ENCODE measurements around the gene CNTNAP2.

Gene CNTNAP2

GRCh38 chr7:146636033-146636356 lies 519.4 kb downstream of the CNTNAP2 start:
- Histone ChIP-seq H3K9ac (ENCODE audit: low read length) (no peak overlapping the region), H3K4me3 (ENCODE audit: insufficient read depth, low read length, poor library complexity, severe bottlenecking) (no peak overlapping the region), H3K9me3 (ENCODE audit: insufficient read depth, low read length) (no peaks in the 10 kb centered on the region), H2AFZ (ENCODE audit: low read depth, low read length, severe bottlenecking) (no peak overlapping the region), H3K27ac (ENCODE audit: low read depth, low read length) (no peak overlapping the region), H3K4me2 (ENCODE audit: low read depth, low read length, poor library complexity, severe bottlenecking) (no peak overlapping the region), H3K36me3 (ENCODE audit: low read length) (no peaks in the 10 kb centered on the region), H3K79me2 (ENCODE audit: insufficient read depth, low read length) (no peaks in the 10 kb centered on the region), H3K27me3 (ENCODE audit: low read length) (no peaks in the 10 kb centered on the region), H4K20me1 (ENCODE audit: low read depth, low read length) (no peaks in the 10 kb centered on the region), H3K9me2 (replicated peaks; ENCODE audit: insufficient read depth, low read length) (no peaks in the 10 kb centered on the region), H3F3A (ENCODE audit: insufficient read depth) (no peaks in the 10 kb centered on the region)
- TF ChIP-seq CTCF (IDR thresholded peaks at IDR 0.05; ENCODE audit: insufficient read depth, low read length, poor library complexity, severe bottlenecking): no peak
- no peak for TF ChIP-seq EZH2phosphoT487 (conservative IDR thresholded peaks at IDR 0.05; ENCODE audit: low read length)

GRCh38 chr7:146636581-146636980 lies 520.0 kb downstream of the CNTNAP2 start:
- H3K27me3 ChIP-seq (ENCODE audit: low read length): no peaks in the 10 kb centered on the region
- H3F3A ChIP-seq (ENCODE audit: insufficient read depth): no peaks in the 10 kb centered on the region
- no peak overlapping the region for H3K27ac ChIP-seq (ENCODE audit: low read depth, low read length)
- H3K9me3 ChIP-seq (ENCODE audit: insufficient read depth, low read length): no peaks in the 10 kb centered on the region
- no peak overlapping the region for H3K4me3 ChIP-seq (ENCODE audit: insufficient read depth, low read length, poor library complexity, severe bottlenecking)
- no peak overlapping the region for H3K9ac ChIP-seq (ENCODE audit: low read length)
- no peaks in the 10 kb centered on the region for H3K9me2 ChIP-seq (replicated peaks; ENCODE audit: insufficient read depth, low read length)
- no peak overlapping the region for H2AFZ ChIP-seq (ENCODE audit: low read depth, low read length, severe bottlenecking)
- no peaks in the 10 kb centered on the region for H3K36me3 ChIP-seq (ENCODE audit: low read length)
- no peak overlapping the region for H3K4me2 ChIP-seq (ENCODE audit: low read depth, low read length, poor library complexity, severe bottlenecking)
- no peaks in the 10 kb centered on the region for H3K79me2 ChIP-seq (ENCODE audit: insufficient read depth, low read length)
- no peaks in the 10 kb centered on the region for H4K20me1 ChIP-seq (ENCODE audit: low read depth, low read length)
- TF ChIP-seq EZH2phosphoT487 (conservative IDR thresholded peaks at IDR 0.05; ENCODE audit: low read length): no peak
- TF ChIP-seq CTCF (IDR thresholded peaks at IDR 0.05; ENCODE audit: insufficient read depth, low read length, poor library complexity, severe bottlenecking): no peak

GRCh38 chr7:146639291-146639690 lies 522.7 kb downstream of the CNTNAP2 start:
- Histone ChIP-seq H3K4me3 (ENCODE audit: insufficient read depth, low read length, poor library complexity, severe bottlenecking) (no peak overlapping the region), H2AFZ (ENCODE audit: low read depth, low read length, severe bottlenecking) (no peak overlapping the region), H3K79me2 (ENCODE audit: insufficient read depth, low read length) (no peaks in the 10 kb centered on the region), H4K20me1 (ENCODE audit: low read depth, low read length) (no peaks in the 10 kb centered on the region), H3K9me2 (replicated peaks; ENCODE audit: insufficient read depth, low read length) (no peaks in the 10 kb centered on the region), H3K9ac (ENCODE audit: low read length) (no peak overlapping the region), H3K9me3 (ENCODE audit: insufficient read depth, low read length) (no peaks in the 10 kb centered on the region), H3K27me3 (ENCODE audit: low read length) (no peaks in the 10 kb centered on the region), H3K27ac (ENCODE audit: low read depth, low read length) (no peak overlapping the region), H3K4me2 (ENCODE audit: low read depth, low read length, poor library complexity, severe bottlenecking) (no peak overlapping the region), H3K36me3 (ENCODE audit: low read length) (no peaks in the 10 kb centered on the region), H3F3A (ENCODE audit: insufficient read depth) (no peaks in the 10 kb centered on the region)
- no peak for TF ChIP-seq EZH2phosphoT487 (conservative IDR thresholded peaks at IDR 0.05; ENCODE audit: low read length)
- no peak for TF ChIP-seq CTCF (IDR thresholded peaks at IDR 0.05; ENCODE audit: insufficient read depth, low read length, poor library complexity, severe bottlenecking)

- H3K27me3 ChIP-seq (ENCODE audit: low read length): no peaks in the 10 kb centered on the region
- no peaks in the 10 kb centered on the region for H3K79me2 ChIP-seq (ENCODE audit: insufficient read depth, low read length)
- no peaks in the 10 kb centered on the region for H3K9me3 ChIP-seq (ENCODE audit: insufficient read depth, low read length)
- H3K27ac ChIP-seq (ENCODE audit: low read depth, low read length): no peak overlapping the region
- no peaks in the 10 kb centered on the region for H4K20me1 ChIP-seq (ENCODE audit: low read depth, low read length)
- H3K4me2 ChIP-seq (ENCODE audit: low read depth, low read length, poor library complexity, severe bottlenecking): no peak overlapping the region
- no peak overlapping the region for H3K4me3 ChIP-seq (ENCODE audit: insufficient read depth, low read length, poor library complexity, severe bottlenecking)
- H3K9ac ChIP-seq (ENCODE audit: low read length): no peak overlapping the region
- H3K9me2 ChIP-seq (replicated peaks; ENCODE audit: insufficient read depth, low read length): no peaks in the 10 kb centered on the region
- H3K36me3 ChIP-seq (ENCODE audit: low read length): no peaks in the 10 kb centered on the region
- H2AFZ ChIP-seq (ENCODE audit: low read depth, low read length, severe bottlenecking): no peak overlapping the region
- TF ChIP-seq EZH2phosphoT487 (conservative IDR thresholded peaks at IDR 0.05; ENCODE audit: low read length) (no peak), CTCF (IDR thresholded peaks at IDR 0.05; ENCODE audit: insufficient read depth, low read length, poor library complexity, severe bottlenecking) (no peak)
- H3F3A ChIP-seq (ENCODE audit: insufficient read depth): no peaks in the 10 kb centered on the region
Measured at GRCh38 chr7:146641491-146641890, 524.9 kb downstream of the CNTNAP2 start.
